SH-SY5Y (cell line): ENCODE data around the gene GADL1.

ENCODE experiments used
- GATA2 ChIP-seq: IDR thresholded peaks from 2 replicates; pipeline ENCODE4 v1.6.1; 2011; ENCODE audit warnings: mild to moderate bottlenecking, low read depth, low read length
- GATA3 ChIP-seq: IDR thresholded peaks from 2 replicates; pipeline ENCODE4 v1.6.1; 2011; ENCODE audit warnings: low read depth, mild to moderate bottlenecking, low read length, moderate library complexity

- TF ChIP-seq GATA3, result no peak
- TF ChIP-seq GATA2, result no peak
These were observed 209.2 kb downstream of the GADL1 start for GRCh38 chr3:30685267-30685667.
